Stomach smooth muscle (tissue), 2 donors: ENCODE data around the gene HSF5.
"Not testable (repeated sequence)": the region's sequence is repeated elsewhere in the genome, so short reads cannot be mapped to it uniquely, and the experiment has no call there.

Experiments
- H3K27ac ChIP-seq: one replicate; pipeline ENCODE4 v1.7.0; 2013; ENCODE audit warnings: mild to moderate bottlenecking, low read length, inconsistent platforms
- H3K27me3 ChIP-seq, 2 donors: one replicate each; pipeline ENCODE4 v1.7.0; 2013; ENCODE audit warnings: low read length in 2 of 2; ENCODE audit not compliant: insufficient read depth in 2 of 2, control insufficient read depth in 1 of 2
- H3K36me3 ChIP-seq, 2 donors: one replicate each; pipeline ENCODE4 v1.7.0; 2013; ENCODE audit warnings: low read length in 2 of 2; ENCODE audit not compliant: control insufficient read depth in 2 of 2, insufficient read depth in 2 of 2
- H3K4me1 ChIP-seq: one replicate; pipeline ENCODE4 v1.7.0; 2013; ENCODE audit warnings: low read length; ENCODE audit not compliant: control insufficient read depth, insufficient read depth
- H3K4me3 ChIP-seq, 2 donors: one replicate each; pipeline ENCODE4 v1.7.0; 2013; ENCODE audit warnings: low read length in 2 of 2
- H3K9ac ChIP-seq, 2 donors: one replicate each; pipeline ENCODE4 v1.7.0; 2013; ENCODE audit warnings: low read length in 2 of 2, mild to moderate bottlenecking in 1 of 2
- H3K9me3 ChIP-seq, 2 donors: one replicate each; pipeline ENCODE4 v1.7.0; 2013; ENCODE audit warnings: low read length in 2 of 2; ENCODE audit not compliant: control insufficient read depth in 2 of 2
- donor health status: healthy.
- donor health status: Pancreatic carcinoma.

HSF5 gene

GRCh38 chr17:58504826-58505351 lies 16.7 kb upstream of the HSF5 start:
- Histone ChIP-seq H3K4me3 (no peak overlapping the region), H3K4me1 (no peaks in the 10 kb centered on the region), H3K27me3 (no peaks in the 10 kb centered on the region), H3K36me3 (peaks cover 68 to 69% of the 10 kb centered on the region in 2 donors), H3K27ac (no peak overlapping the region), H3K9ac (no peak overlapping the region), H3K9me3 (no peaks in the 10 kb centered on the region)

- no peaks in the 10 kb centered on the region for H3K4me1 ChIP-seq
- no peak overlapping the region for H3K4me3 ChIP-seq
- H3K27me3 ChIP-seq, result no peaks in the 10 kb centered on the region
- H3K27ac ChIP-seq, result no peak overlapping the region
- H3K9me3 ChIP-seq, result no peaks in the 10 kb centered on the region
- H3K9ac ChIP-seq, result no peak overlapping the region
- H3K36me3 ChIP-seq, result peaks cover 60 to 63% of the 10 kb centered on the region in 2 donors
These were observed 15.7 kb upstream of the HSF5 start for GRCh38 chr17:58503866-58504265.

- peaks cover 53 to 60% of the 10 kb centered on the region in 2 donors for H3K36me3 ChIP-seq
- not testable (repeated sequence) for H3K4me3 ChIP-seq
These were observed 14.9 kb upstream of the HSF5 start for GRCh38 chr17:58503134-58503533.

DNA sequence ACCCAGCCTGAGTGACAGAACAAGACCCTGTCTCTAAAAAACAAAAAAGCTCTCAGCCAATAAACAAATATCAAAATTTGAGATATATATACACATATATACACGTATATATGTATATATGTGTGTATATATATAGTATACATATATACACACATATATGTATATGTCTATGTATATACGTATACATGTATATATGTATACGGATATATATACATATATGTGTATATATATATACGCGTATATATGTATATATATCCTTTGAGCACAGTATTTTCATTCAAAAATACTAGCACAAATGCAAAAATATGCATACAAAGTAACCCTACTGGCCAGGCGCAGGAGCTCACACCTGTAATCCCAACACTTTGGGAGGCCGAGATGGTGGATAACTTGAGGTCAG lies 13.2 kb upstream of the HSF5 start:
- no peaks in the 10 kb centered on the region for H3K4me1 ChIP-seq
- H3K4me3 ChIP-seq, result no peak overlapping the region
- H3K36me3 ChIP-seq, result peaks cover 47 to 52% of the 10 kb centered on the region in 2 donors
- no peak overlapping the region for H3K27ac ChIP-seq
- H3K27me3 ChIP-seq, result no peaks in the 10 kb centered on the region
- no peaks in the 10 kb centered on the region for H3K9me3 ChIP-seq
- no peak overlapping the region for H3K9ac ChIP-seq

More at GRCh38 chr17:58503134-58503533, 14.9 kb upstream of the HSF5 start:
- H3K9me3 ChIP-seq, H3K27ac ChIP-seq, H3K27me3 ChIP-seq, H3K9ac ChIP-seq, H3K4me1 ChIP-seq: not testable (repeated sequence)

DNA sequence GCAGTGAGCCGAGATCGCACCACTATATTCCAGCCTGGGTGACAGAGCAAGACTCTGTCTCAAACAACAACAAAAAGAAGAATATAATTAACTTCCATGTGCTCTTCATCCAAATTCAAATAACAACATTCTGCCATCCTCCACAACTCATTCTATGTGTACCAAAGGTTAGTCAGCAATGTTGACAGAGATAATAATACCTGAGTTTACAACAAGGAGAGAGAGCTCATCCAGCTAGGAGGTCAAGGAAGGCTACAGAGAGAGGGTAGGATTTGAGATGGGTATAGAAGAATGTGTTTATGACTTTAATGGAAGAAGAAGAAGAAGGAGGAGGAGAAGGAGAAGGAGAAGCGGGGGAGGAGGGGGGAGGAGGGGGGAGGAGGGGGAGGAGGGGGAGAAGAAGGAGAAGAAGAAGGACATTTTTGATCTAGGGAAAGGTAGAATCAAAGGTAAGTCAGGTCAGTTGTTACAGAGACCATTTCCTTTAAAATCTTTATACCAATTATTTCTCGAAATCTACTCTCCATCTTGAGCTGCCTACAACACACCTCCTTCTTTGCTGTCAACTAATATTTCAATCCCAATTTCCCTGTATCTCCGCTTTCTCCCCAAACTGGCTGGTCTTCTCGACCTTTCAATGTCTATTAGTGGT lies 10.1 kb upstream of the HSF5 start:
- no peak overlapping the region for H3K9ac ChIP-seq
- H3K4me1 ChIP-seq, result no peaks in the 10 kb centered on the region
- no peaks in the 10 kb centered on the region for H3K27me3 ChIP-seq
- H3K4me3 ChIP-seq, result no peak overlapping the region
- H3K27ac ChIP-seq, result no peak overlapping the region
- H3K9me3 ChIP-seq, result no peaks in the 10 kb centered on the region
- peaks cover 49 to 54% of the 10 kb centered on the region in 2 donors for H3K36me3 ChIP-seq

GRCh38 chr17:58493506-58493905 lies 5.3 kb upstream of the HSF5 start:
- no peak overlapping the region for H3K4me3 ChIP-seq
- H3K9ac ChIP-seq, result no peak overlapping the region
- H3K4me1 ChIP-seq, result no peaks in the 10 kb centered on the region
- H3K27ac ChIP-seq, result no peak overlapping the region
- H3K9me3 ChIP-seq, result no peaks in the 10 kb centered on the region
- H3K27me3 ChIP-seq, result no peaks in the 10 kb centered on the region
- H3K36me3 ChIP-seq, result peaks cover 59 to 67% of the 10 kb centered on the region in 2 donors

- Histone ChIP-seq H3K27me3 (no peaks in the 10 kb centered on the region), H3K9ac (no peak overlapping the region), H3K4me3 (no peak overlapping the region), H3K4me1 (peaks cover 3% of the 10 kb centered on the region), H3K36me3 (peaks cover 59 to 61% of the 10 kb centered on the region in 2 donors), H3K27ac (no peak overlapping the region), H3K9me3 (no peaks in the 10 kb centered on the region)
These were observed 4.3 kb upstream of the HSF5 start for GRCh38 chr17:58492238-58493121.

GRCh38 chr17:58491510-58492045 lies 3.4 kb upstream of the HSF5 start:
- Histone ChIP-seq H3K27me3 (no peaks in the 10 kb centered on the region), H3K36me3 (peaks cover 53 to 58% of the 10 kb centered on the region in 2 donors), H3K9me3 (no peaks in the 10 kb centered on the region), H3K4me1 (peaks cover 3% of the 10 kb centered on the region), H3K27ac (no peak overlapping the region), H3K4me3 (no peak overlapping the region), H3K9ac (no peak overlapping the region)

- Histone ChIP-seq H3K4me1 (peaks cover 3% of the 10 kb centered on the region), H3K4me3 (no peak overlapping the region), H3K9ac (no peak overlapping the region), H3K27me3 (no peaks in the 10 kb centered on the region), H3K9me3 (no peaks in the 10 kb centered on the region), H3K36me3 (peaks cover 28 to 31% of the 10 kb centered on the region in 2 donors), H3K27ac (no peak overlapping the region)
These were observed 251 bp upstream of the HSF5 start for GRCh38 chr17:58488428-58488890.

GRCh38 chr17:58484600-58484999 lies 3.6 kb downstream of the HSF5 start:
- Histone ChIP-seq H3K9ac (no peak overlapping the region), H3K36me3 (peaks cover 0 to under 1% of the 10 kb centered on the region in 2 donors), H3K27ac (no peak overlapping the region), H3K4me1 (peaks cover 3% of the 10 kb centered on the region), H3K9me3 (no peaks in the 10 kb centered on the region), H3K4me3 (no peak overlapping the region), H3K27me3 (no peaks in the 10 kb centered on the region)
